ENCODE measurements around the gene GNG8. TPM values are rescaled to one million over a fixed set of nuclear protein-coding genes. Genes with fewer than 3 reads are reported as not detected.

The GNG8 gene
- total and polyA plus RNA-seq, 9 of the 15 experiments (the other 6 are each of a cell fraction or from before 2014, with no cell fraction given) = 1.3 TPM; not detected in 8

GRCh38 chr19:46600384-46601317 is 35.4 kb downstream of the GNG8 start (continued):
- TF ChIP-seq ZNF511 (CRISPR knock-in tag; IDR thresholded peaks at IDR 0.05) (peak; percentile 62), POLR2H (tag; IDR thresholded peaks at IDR 0.05; ENCODE audit: low read depth) (0 out of 2 replicates have a peak, but pooled peaks have one; percentile 31), SRSF7 (optimal IDR thresholded peaks at IDR 0.05; ENCODE audit: low read depth, low read length) (no peak), MAFF (IDR thresholded peaks at IDR 0.05; ENCODE audit: low read length) (peak; percentile 68), E2F1 (CRISPR knock-in tag; IDR thresholded peaks at IDR 0.05) (peak; percentile 93), ZFPM2 (CRISPR knock-in tag; IDR thresholded peaks at IDR 0.05) (no peak), MAX (CRISPR knock-in tag; IDR thresholded peaks at IDR 0.05) (peak; percentile 86), E2F3 (CRISPR knock-in tag; IDR thresholded peaks at IDR 0.05) (peak; percentile 77), ZEB2 (IDR thresholded peaks at IDR 0.05) (no peak), MEF2D (tag; conservative IDR thresholded peaks at IDR 0.05; ENCODE audit: low read depth) (peak; percentile 71), ZBTB12 (CRISPR knock-in tag; IDR thresholded peaks at IDR 0.05) (peak; percentile 85), RBM39 (optimal IDR thresholded peaks at IDR 0.05; ENCODE audit: low read depth, low read length) (peak; percentile 31), MBD2 (IDR thresholded peaks at IDR 0.05; ENCODE audit: borderline replicate concordance, low read depth) (peak; percentile 99), ZBTB1 (CRISPR knock-in tag; IDR thresholded peaks at IDR 0.05; ENCODE audit: borderline replicate concordance, low read depth) (0 out of 2 replicates have a peak, but pooled peaks have one; percentile 50), NKRF (IDR thresholded peaks at IDR 0.05; ENCODE audit: borderline replicate concordance) (peak; percentile 50; the same call in 1 of the 2 replicates), SMARCA4 (IDR thresholded peaks at IDR 0.05) (peak; percentile 10; the same call in 1 of the 2 replicates), SIX5 (IDR thresholded peaks at IDR 0.05; ENCODE audit: borderline replicate concordance in 1 of 2, insufficient read depth in 1 of 2, low read depth in 1 of 2, low read length in 2 of 2) (peak in 1 of 2 experiments; percentile 22; a peak in 1 of 4 replicates), ZBTB17 (CRISPR knock-in tag; IDR thresholded peaks at IDR 0.05) (peak; percentile 13; the same call in 1 of the 2 replicates), CTBP1 (IDR thresholded peaks at IDR 0.05; ENCODE audit: borderline replicate concordance) (peak; percentile 98), SOX6 (IDR thresholded peaks at IDR 0.05) (peak; percentile 67), ZFX (CRISPR knock-in tag; IDR thresholded peaks at IDR 0.05) (peak; percentile 78), SREBF1 (IDR thresholded peaks at IDR 0.05; ENCODE audit: borderline replicate concordance, low read depth, low read length) (peak; percentile 91)

Measured in K562 (cell line).